ENCODE data around the gene HERPUD2.
"Not testable (repeated sequence)": the region's sequence is repeated elsewhere in the genome, so short reads cannot be mapped to it uniquely, and the experiment has no call there.

The HERPUD2 gene

GRCh38 chr7:35712563-35713226 is 17.8 kb upstream of the HERPUD2 start:
- no peak for DNase-seq

- DNase-seq, result no peak
Observed at GRCh38 chr7:35707422-35707821, 12.5 kb upstream of the HERPUD2 start.

GRCh38 chr7:35705932-35706461 is 11.1 kb upstream of the HERPUD2 start:
- no peak for DNase-seq

GRCh38 chr7:35704261-35704660 is 9.3 kb upstream of the HERPUD2 start:
- no peak for DNase-seq

- no peak for DNase-seq
Observed at GRCh38 chr7:35702541-35702940, 7.6 kb upstream of the HERPUD2 start.

- DNase-seq, result no peak
Observed at GRCh38 chr7:35701287-35701900, 6.5 kb upstream of the HERPUD2 start.

- DNase-seq, result no peak
Observed at GRCh38 chr7:35700865-35701264, 5.9 kb upstream of the HERPUD2 start.

GRCh38 chr7:35700333-35700732 is 5.4 kb upstream of the HERPUD2 start:
- DNase-seq, result no peak

- no peak for DNase-seq
Observed at GRCh38 chr7:35699796-35700305, 4.9 kb upstream of the HERPUD2 start.

- DNase-seq, result not testable (repeated sequence)
Observed at GRCh38 chr7:35698382-35698781, 3.4 kb upstream of the HERPUD2 start.

GRCh38 chr7:35697414-35698175 is 2.7 kb upstream of the HERPUD2 start:
- peak; percentile 27 to 51 for DNase-seq

GRCh38 chr7:35695987-35696386 is 1.1 kb upstream of the HERPUD2 start:
- no peak for DNase-seq

- DNase-seq, result no peak
Observed at GRCh38 chr7:35695473-35695850, 527 bp upstream of the HERPUD2 start.

GRCh38 chr7:35694161-35694783 is 663 bp downstream of the HERPUD2 start:
- DNase-seq, result peak in 1 of 2 experiments; percentile 22

GRCh38 chr7:35691827-35692307 is 3.1 kb downstream of the HERPUD2 start:
- DNase-seq, result no peak

GRCh38 chr7:35691366-35691765 is 3.6 kb downstream of the HERPUD2 start:
- no peak for DNase-seq

GRCh38 chr7:35690614-35691013 is 4.3 kb downstream of the HERPUD2 start:
- not testable (repeated sequence) for DNase-seq

- DNase-seq, result no peak
Observed at GRCh38 chr7:35685781-35686180, 9.2 kb downstream of the HERPUD2 start.

GRCh38 chr7:35681231-35682029 is 13.5 kb downstream of the HERPUD2 start:
- DNase-seq, result no peak

- no peak for DNase-seq
Observed at GRCh38 chr7:35680403-35681013, 14.4 kb downstream of the HERPUD2 start.

GRCh38 chr7:35677582-35678356 is 17.2 kb downstream of the HERPUD2 start:
- DNase-seq, result no peak

Measured in SW 1271 (cell line).